GM23338 (cell line): ENCODE data around the gene TMTC2. TPM values are rescaled to one million over a fixed set of nuclear protein-coding genes. Genes with fewer than 3 reads are reported as not detected.

Experiments
- ATAC-seq: fragments of 200-7000 bp; cut with Tn5 transposase; 3 replicates; pipeline ENCODE4 v1.9.1; 2020
- DNase-seq: peaks from one replicate; pipeline ENCODE4 v3.0.0-alpha.2; 2015; ENCODE audit warnings: low spot score
- H2AFZ ChIP-seq: fragments of 200-600 bp; sonication (generic); 2 replicates; pipeline ENCODE4 v1.8.0; 2016; ENCODE audit warnings: antibody characterized with exemption, mild to moderate bottlenecking, moderate library complexity
- H3F3A ChIP-seq: fragments of 200-600 bp; sonication (generic); replicated peaks from 2 replicates; pipeline ENCODE4 v1.8.0; 2017; ENCODE audit warnings: antibody characterized with exemption, mixed run types, low read depth
- H3K27ac ChIP-seq: fragments of 200-600 bp; sonication (generic); 2 replicates; pipeline ENCODE4 v1.6.1; 2016; ENCODE audit warnings: low read depth
- H3K27me3 ChIP-seq: fragments of 200-600 bp; sonication (generic); 2 replicates; pipeline ENCODE4 v1.8.0; 2016; ENCODE audit warnings: mild to moderate bottlenecking, mixed run types, moderate library complexity; ENCODE audit not compliant: insufficient read depth
- H3K36me3 ChIP-seq: fragments of 200-600 bp; sonication (generic); 2 replicates; pipeline ENCODE4 v1.8.0; 2016; ENCODE audit warnings: mild to moderate bottlenecking; ENCODE audit not compliant: insufficient read depth
- H3K4me1 ChIP-seq: fragments of 200-600 bp; sonication (generic); 2 replicates; pipeline ENCODE4 v1.8.0; 2016; ENCODE audit warnings: mild to moderate bottlenecking, moderate library complexity; ENCODE audit not compliant: insufficient read depth
- H3K4me2 ChIP-seq: fragments of 200-600 bp; sonication (generic); 2 replicates; pipeline ENCODE4 v1.7.1; 2017; ENCODE audit warnings: mixed run types
- H3K4me3 ChIP-seq: fragments of 200-600 bp; sonication (generic); 2 replicates; pipeline ENCODE4 v1.6.1; 2016; ENCODE audit warnings: mixed run types
- H3K79me2 ChIP-seq: fragments of 200-600 bp; sonication (generic); replicated peaks from 2 replicates; pipeline ENCODE4 v1.8.0; 2017; ENCODE audit warnings: mild to moderate bottlenecking; ENCODE audit not compliant: insufficient read depth
- H3K9me2 ChIP-seq: fragments of 200-600 bp; sonication (generic); 2 replicates; pipeline ENCODE4 v1.8.0; 2017; ENCODE audit not compliant: insufficient read depth
- H4K20me1 ChIP-seq: fragments of 200-600 bp; sonication (generic); replicated peaks from 2 replicates; pipeline ENCODE4 v1.8.0; 2017; ENCODE audit warnings: mild to moderate bottlenecking; ENCODE audit not compliant: insufficient read depth
- H3K27ac Mint-ChIP-seq: 2 replicates; pipeline ENCODE4 v1.8.0; 2020; ENCODE audit warnings: inconsistent platforms, mild to moderate bottlenecking, moderate library complexity, mixed read lengths
- H3K27me3 Mint-ChIP-seq: 3 replicates; pipeline ENCODE4 v1.8.0; 2022; ENCODE audit warnings: low read depth, mild to moderate bottlenecking, moderate library complexity, mixed read lengths, inconsistent platforms; ENCODE audit not compliant: insufficient read depth, poor library complexity
- H3K36me3 Mint-ChIP-seq: 3 replicates; pipeline ENCODE4 v1.8.0; 2021; ENCODE audit warnings: low read depth, mild to moderate bottlenecking, inconsistent platforms, moderate library complexity, mixed read lengths
- H3K4me1 Mint-ChIP-seq: 3 replicates; pipeline ENCODE4 v1.8.0; 2020; ENCODE audit warnings: mild to moderate bottlenecking, inconsistent platforms, mixed read lengths
- H3K4me3 Mint-ChIP-seq: 3 replicates; pipeline ENCODE4 v1.8.0; 2021; ENCODE audit warnings: moderate library complexity, mild to moderate bottlenecking, inconsistent platforms, mixed read lengths
- H3K9me3 Mint-ChIP-seq: 3 replicates; pipeline ENCODE4 v1.8.0; 2020; ENCODE audit warnings: moderate library complexity, mild to moderate bottlenecking, inconsistent platforms, mixed read lengths
- CTCF ChIP-seq, 2 experiments: fragments of 200-600 bp in 1 of 2; sonication (generic) in 1 of 2; conservative IDR thresholded peaks; 2 replicates each; pipeline versions ENCODE4 v1.5.1 to v1.6.1; 2016 to 2017; ENCODE audit warnings: antibody characterized with exemption in 2 of 2, low read depth in 2 of 2, mild to moderate bottlenecking in 2 of 2, moderate library complexity in 1 of 2
- ETS1 ChIP-seq: IDR thresholded peaks from 2 replicates; pipeline ENCODE4 v1.6.1; 2016; ENCODE audit warnings: antibody characterized with exemption
- EZH2phosphoT487 ChIP-seq: fragments of 200-600 bp; sonication (generic); IDR thresholded peaks from one replicate; pipeline ENCODE4 v1.8.1; 2018; ENCODE audit warnings: antibody characterized with exemption; ENCODE audit not compliant: unreplicated experiment
- JUNB ChIP-seq: IDR thresholded peaks from one replicate; pipeline ENCODE4 v1.6.1; 2016; ENCODE audit warnings: antibody characterized with exemption; ENCODE audit not compliant: unreplicated experiment
- NANOG ChIP-seq: IDR thresholded peaks from 2 replicates; pipeline ENCODE4 v1.6.1; 2016; ENCODE audit warnings: antibody characterized with exemption, borderline replicate concordance
- POLR2AphosphoS5 ChIP-seq: IDR thresholded peaks from 2 replicates; pipeline ENCODE4 v1.6.1; 2016; ENCODE audit warnings: antibody characterized with exemption, low read depth
- STAT1 ChIP-seq: IDR thresholded peaks from one replicate; pipeline ENCODE4 v1.6.1; 2016; ENCODE audit warnings: antibody characterized with exemption; ENCODE audit not compliant: unreplicated experiment
- ZNF114 ChIP-seq: fragments of 250-450 bp; sonication (Bioruptor Pico); IDR thresholded peaks from 2 replicates; pipeline ENCODE4 v1.5.0; 2020; ENCODE audit warnings: mild to moderate bottlenecking, moderate library complexity
- ZNF331 ChIP-seq: fragments of 250-450 bp; sonication (Bioruptor Pico); IDR thresholded peaks from 2 replicates; pipeline ENCODE4 v1.5.0; 2020; ENCODE audit warnings: low read depth, mild to moderate bottlenecking, moderate library complexity
- polyA plus RNA-seq: library from polyadenylated mRNA; unstranded; fragments of >200 nt; fragmentation: Nextera tagmentation; extraction: Ambion mirVana; gene quantifications from 2 replicates; pipeline ENCODE4 v1.2.1, GENCODE V29; 2016
- total RNA-seq: library from RNA; depleted of rRNA; stranded (reverse); fragments of >200 nt; shearing (Covaris generic); gene quantifications from 2 replicates; pipeline ENCODE4 v1.2.3, GENCODE V29; 2014
- TF ChIP-seq, protein P1 (sequence below): IDR thresholded peaks from one replicate; pipeline ENCODE4 v1.6.1; 2018; ENCODE audit warnings: antibody characterized with exemption; ENCODE audit not compliant: unreplicated experiment

TMTC2 gene
- total and polyA plus RNA-seq, 2 experiments from 2014 or later = 0.57 to 6.5 TPM

- no peaks in the 10 kb centered on the region for H3K79me2 ChIP-seq
Measured at GRCh38 chr12:82645414-82645813, 41.3 kb upstream of the TMTC2 start.

DNA sequence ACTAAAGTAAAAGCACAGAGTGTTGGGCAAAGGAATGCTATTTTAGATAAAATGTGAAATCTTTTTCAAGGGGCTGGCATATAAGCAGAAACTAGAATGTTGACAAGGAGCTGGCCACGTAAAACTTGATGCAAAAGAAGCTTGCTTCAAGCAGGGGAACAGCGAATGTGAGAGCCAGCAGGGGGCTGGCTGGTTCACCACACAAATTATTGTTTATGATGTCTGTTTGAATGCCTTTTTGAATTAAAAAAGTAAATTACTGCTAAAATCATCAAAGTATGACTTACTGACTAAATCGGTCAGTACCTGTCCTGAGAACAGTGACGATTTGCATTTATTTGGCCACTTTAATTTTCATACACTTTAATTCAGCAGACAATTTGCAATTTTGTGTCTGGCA, 38.9 kb upstream of the TMTC2 start:
- no peak overlapping the region for H3K27ac Mint-ChIP-seq
- Histone ChIP-seq H3K4me2 (no peak overlapping the region), H3K4me3 (no peak overlapping the region), H2AFZ (no peak overlapping the region; the same call in 1 of the 2 replicates), H3F3A (no peaks in the 10 kb centered on the region), H3K27ac (no peak overlapping the region), H3K27me3 (no peaks in the 10 kb centered on the region), H4K20me1 (no peaks in the 10 kb centered on the region), H3K9me2 (no peaks in the 10 kb centered on the region), H3K79me2 (no peaks in the 10 kb centered on the region), H3K36me3 (no peaks in the 10 kb centered on the region), H3K4me1 (peaks cover 12% of the 10 kb centered on the region)
- H3K9me3 Mint-ChIP-seq = no peaks in the 10 kb centered on the region
- ATAC-seq (no peak), DNase-seq (no peak)
- no peaks in the 10 kb centered on the region for H3K27me3 Mint-ChIP-seq
- H3K36me3 Mint-ChIP-seq = no peaks in the 10 kb centered on the region
- H3K4me1 Mint-ChIP-seq = peaks cover 14% of the 10 kb centered on the region
- no peak overlapping the region for H3K4me3 Mint-ChIP-seq
- TF ChIP-seq NANOG = no peak
- TF ChIP-seq CTCF (conservative IDR thresholded peaks at IDR 0.05; ENCODE audit: low read depth in 2 of 2) = no peak
- TF ChIP-seq JUNB = no peak
- TF ChIP-seq ETS1 = no peak
- no peak for TF ChIP-seq POLR2AphosphoS5
- TF ChIP-seq STAT1 = no peak
- TF ChIP-seq ZNF114 (CRISPR knock-in tag) = no peak
- TF ChIP-seq, protein P1, sequence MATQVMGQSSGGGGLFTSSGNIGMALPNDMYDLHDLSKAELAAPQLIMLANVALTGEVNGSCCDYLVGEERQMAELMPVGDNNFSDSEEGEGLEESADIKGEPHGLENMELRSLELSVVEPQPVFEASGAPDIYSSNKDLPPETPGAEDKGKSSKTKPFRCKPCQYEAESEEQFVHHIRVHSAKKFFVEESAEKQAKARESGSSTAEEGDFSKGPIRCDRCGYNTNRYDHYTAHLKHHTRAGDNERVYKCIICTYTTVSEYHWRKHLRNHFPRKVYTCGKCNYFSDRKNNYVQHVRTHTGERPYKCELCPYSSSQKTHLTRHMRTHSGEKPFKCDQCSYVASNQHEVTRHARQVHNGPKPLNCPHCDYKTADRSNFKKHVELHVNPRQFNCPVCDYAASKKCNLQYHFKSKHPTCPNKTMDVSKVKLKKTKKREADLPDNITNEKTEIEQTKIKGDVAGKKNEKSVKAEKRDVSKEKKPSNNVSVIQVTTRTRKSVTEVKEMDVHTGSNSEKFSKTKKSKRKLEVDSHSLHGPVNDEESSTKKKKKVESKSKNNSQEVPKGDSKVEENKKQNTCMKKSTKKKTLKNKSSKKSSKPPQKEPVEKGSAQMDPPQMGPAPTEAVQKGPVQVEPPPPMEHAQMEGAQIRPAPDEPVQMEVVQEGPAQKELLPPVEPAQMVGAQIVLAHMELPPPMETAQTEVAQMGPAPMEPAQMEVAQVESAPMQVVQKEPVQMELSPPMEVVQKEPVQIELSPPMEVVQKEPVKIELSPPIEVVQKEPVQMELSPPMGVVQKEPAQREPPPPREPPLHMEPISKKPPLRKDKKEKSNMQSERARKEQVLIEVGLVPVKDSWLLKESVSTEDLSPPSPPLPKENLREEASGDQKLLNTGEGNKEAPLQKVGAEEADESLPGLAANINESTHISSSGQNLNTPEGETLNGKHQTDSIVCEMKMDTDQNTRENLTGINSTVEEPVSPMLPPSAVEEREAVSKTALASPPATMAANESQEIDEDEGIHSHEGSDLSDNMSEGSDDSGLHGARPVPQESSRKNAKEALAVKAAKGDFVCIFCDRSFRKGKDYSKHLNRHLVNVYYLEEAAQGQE = no peak
- TF ChIP-seq ZNF331 (CRISPR knock-in tag) = no peak

More at GRCh38 chr12:82645414-82645813, 41.3 kb upstream of the TMTC2 start:
- Mint-ChIP-seq H3K36me3 (no peaks in the 10 kb centered on the region), H3K4me3 (no peak overlapping the region), H3K27ac (no peak overlapping the region), H3K4me1 (peaks cover 8% of the 10 kb centered on the region), H3K9me3 (no peaks in the 10 kb centered on the region), H3K27me3 (no peaks in the 10 kb centered on the region)
- TF ChIP-seq EZH2phosphoT487 (no peak), POLR2AphosphoS5 (no peak), NANOG (no peak)
- H3K9me2 ChIP-seq = no peaks in the 10 kb centered on the region
- H3K4me3 ChIP-seq = no peak overlapping the region
- H3K36me3 ChIP-seq = no peaks in the 10 kb centered on the region
- H2AFZ ChIP-seq = no peak overlapping the region
- H3K27ac ChIP-seq = no peak overlapping the region
- no peaks in the 10 kb centered on the region for H4K20me1 ChIP-seq
- no peak for DNase-seq
- peaks cover 9% of the 10 kb centered on the region for H3K4me1 ChIP-seq
- H3F3A ChIP-seq = no peaks in the 10 kb centered on the region
- ATAC-seq = no peak
- H3K27me3 ChIP-seq = no peaks in the 10 kb centered on the region
- H3K4me2 ChIP-seq = no peak overlapping the region
